ENCODE measurements around the gene FCSK.
A peak's percentile ranks its signal among the peaks of the same experiment; 100 is the strongest.
"Not testable (repeated sequence)": the region's sequence is repeated elsewhere in the genome, so short reads cannot be mapped to it uniquely, and the experiment has no call there.

The FCSK gene

DNA sequence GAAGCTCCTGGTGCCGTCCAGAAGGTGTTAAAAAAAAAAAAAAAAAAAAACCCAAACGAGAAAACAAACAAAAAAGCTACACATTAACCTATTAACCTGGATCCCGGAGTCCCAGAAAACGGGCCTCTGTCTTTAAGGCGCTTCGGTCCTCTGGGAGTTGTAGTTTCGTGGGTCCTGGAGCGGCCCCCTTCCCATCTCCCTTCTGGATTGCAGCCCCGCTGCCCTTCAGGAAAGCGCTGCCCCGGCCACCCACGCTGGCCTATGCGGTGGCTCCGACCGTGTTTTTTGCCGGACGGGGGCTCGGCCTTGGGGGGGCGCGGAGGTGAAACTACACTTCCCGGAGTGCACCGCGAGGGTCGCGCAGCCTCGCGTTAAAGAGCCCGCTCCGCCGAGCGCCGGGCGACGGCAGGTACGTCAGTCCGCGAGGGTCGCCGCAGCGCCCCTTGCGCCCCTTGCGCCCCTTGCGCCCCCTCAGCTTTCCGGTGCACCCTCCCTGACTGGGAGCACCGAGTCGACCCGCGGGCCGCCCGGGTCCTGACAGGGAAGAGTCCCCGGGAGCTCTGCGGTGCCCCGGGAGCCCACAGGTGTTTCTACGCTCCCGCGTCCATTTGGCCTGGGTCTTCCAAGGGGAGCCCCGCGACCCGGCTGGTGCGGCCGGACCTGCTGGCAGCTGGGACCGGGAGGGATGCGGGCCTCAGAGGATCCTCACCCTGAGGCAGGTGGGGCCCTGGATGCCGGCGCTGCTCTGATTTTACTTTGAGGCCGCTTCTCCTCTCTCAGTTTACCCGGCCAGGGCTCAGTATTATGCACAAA, at the start of gene FCSK:
TSS of gene FCSK (plus strand) at position 374 of the 813 bp plus-strand sequence. CDS start 8,596 bp downstream, outside the sequence.
- FAIRE-seq: peak; percentile 79

GRCh38 chr16:70406104-70406503, 48.3 kb upstream of the FCSK start:
- DNase-seq (ENCODE audit: low spot score); FAIRE-seq: not testable (repeated sequence)

More for the DNA sequence above, at the start of gene FCSK:
- DNase-seq (ENCODE audit: low spot score): peak; percentile 87

- DNase-seq (ENCODE audit: low spot score) (no peak), FAIRE-seq (no peak)
Observed at GRCh38 chr16:70407811-70408274, 46.6 kb upstream of the FCSK start.

- DNase-seq (ENCODE audit: low spot score) (no peak), FAIRE-seq (no peak)
Observed at GRCh38 chr16:70410734-70411133, 43.7 kb upstream of the FCSK start.

GRCh38 chr16:70412385-70412784, 42.0 kb upstream of the FCSK start:
- FAIRE-seq: no peak
- DNase-seq (ENCODE audit: low spot score): no peak

DNA sequence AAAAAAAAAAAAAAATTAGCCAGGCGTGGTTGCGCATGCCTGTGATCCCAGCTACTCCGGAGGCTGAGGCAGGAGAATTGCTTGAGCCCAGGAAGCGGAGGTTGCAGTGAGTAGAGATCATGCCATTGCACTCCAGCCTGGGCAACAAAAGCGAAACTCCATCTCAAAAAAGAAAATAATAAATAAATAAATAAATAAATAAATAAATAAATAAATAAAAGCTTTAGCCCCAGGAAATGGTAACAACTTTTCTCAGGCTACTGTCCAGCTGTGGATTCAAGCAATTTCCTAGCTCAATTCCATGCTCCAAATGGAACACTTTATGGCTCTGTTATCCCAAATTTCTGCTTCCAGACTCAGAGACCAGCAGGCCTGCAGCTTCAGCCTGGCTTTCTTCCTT, 40.8 kb upstream of the FCSK start:
- not testable (repeated sequence) for FAIRE-seq

GRCh38 chr16:70416748-70417616, 37.4 kb upstream of the FCSK start:
- DNase-seq (ENCODE audit: low spot score) (no peak), FAIRE-seq (no peak)

More for the DNA sequence above, 40.8 kb upstream of the FCSK start:
- DNase-seq (ENCODE audit: low spot score): not testable (repeated sequence)

DNA sequence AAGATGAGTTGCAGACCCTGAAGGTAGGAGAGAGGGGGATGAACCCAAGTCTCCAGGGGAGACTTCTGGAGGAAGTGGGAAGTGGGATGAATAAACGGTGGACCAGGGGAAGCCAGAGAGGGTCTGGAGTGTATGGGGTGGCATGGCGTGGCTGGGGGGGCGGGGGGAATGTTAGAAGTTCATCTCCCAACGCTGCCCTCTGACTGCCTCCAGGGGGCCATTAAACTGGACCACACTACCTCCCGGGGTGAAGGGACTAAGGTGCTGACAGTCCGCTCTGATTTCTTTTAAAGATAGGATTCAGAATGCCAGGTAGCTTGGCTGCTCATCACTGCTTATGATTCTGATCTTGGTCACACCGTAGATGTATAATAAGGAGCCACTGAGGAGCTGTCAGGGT, 36.7 kb upstream of the FCSK start:
- FAIRE-seq (no peak), DNase-seq (ENCODE audit: low spot score) (no peak)

DNA sequence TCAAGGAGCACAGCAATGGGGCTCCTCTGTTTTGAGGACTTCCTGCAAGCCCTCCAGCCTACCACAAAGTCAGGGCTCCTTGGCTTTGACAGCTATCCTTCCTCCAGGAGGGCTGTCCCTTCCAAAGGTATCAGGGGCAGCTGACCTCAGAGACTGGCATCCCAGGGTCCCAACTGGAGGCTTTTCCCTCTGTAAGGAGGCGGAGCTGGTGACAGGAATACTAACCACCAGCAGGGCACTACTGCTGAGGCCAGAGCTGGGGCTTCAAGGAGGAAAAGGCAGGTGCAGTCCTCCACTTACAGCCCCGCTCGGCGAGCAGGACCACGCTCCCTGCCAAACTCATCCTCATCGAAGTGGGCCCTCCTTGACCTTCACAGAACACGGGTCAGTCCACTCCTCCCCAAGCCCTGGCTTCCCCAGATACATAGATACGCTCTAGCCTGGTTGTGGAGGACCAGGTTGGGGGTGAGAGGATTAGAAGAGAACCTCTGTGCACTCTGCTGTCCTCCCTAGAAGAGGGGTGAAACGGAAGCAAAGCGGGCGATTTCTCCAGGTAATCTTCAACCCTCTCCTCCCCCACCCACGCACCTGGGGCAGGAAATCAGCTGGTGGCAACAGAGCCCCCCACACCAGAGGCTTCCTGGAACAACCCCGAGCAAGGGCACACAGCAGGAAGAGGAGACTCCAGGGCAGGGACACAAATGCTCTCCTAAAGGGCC, 36.0 kb upstream of the FCSK start:
- FAIRE-seq: no peak

DNA sequence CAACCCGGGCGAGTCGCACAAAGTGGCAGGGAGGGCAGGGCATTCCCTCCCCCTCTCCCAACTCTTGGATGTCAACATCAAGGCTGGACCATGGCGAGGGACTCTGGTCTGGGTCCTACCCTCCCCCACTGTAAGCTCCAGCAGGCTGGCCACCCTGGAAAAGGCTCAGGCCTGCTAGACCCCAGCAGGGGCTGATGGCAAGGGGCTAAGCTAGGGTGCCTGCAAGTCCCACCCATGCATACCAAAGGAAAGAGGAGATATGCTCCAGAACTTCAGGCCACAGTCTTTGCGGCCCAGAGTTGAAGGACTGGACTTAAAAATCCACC, 35.4 kb upstream of the FCSK start:
- DNase-seq (ENCODE audit: low spot score): no peak
- no peak for FAIRE-seq

More for the DNA sequence above, 36.0 kb upstream of the FCSK start:
- DNase-seq (ENCODE audit: low spot score): no peak

GRCh38 chr16:70419384-70420327, 34.7 kb upstream of the FCSK start:
- DNase-seq (ENCODE audit: low spot score) (no peak), FAIRE-seq (no peak)

- DNase-seq (ENCODE audit: low spot score) (no peak), FAIRE-seq (no peak)
Observed at GRCh38 chr16:70421014-70421413, 33.4 kb upstream of the FCSK start.

GRCh38 chr16:70421473-70422311, 32.7 kb upstream of the FCSK start:
- no peak for DNase-seq (ENCODE audit: low spot score)

GRCh38 chr16:70422543-70422942, 31.9 kb upstream of the FCSK start:
- no peak for DNase-seq (ENCODE audit: low spot score)
- no peak for FAIRE-seq

More at GRCh38 chr16:70421473-70422311, 32.7 kb upstream of the FCSK start:
- FAIRE-seq: no peak

DNA sequence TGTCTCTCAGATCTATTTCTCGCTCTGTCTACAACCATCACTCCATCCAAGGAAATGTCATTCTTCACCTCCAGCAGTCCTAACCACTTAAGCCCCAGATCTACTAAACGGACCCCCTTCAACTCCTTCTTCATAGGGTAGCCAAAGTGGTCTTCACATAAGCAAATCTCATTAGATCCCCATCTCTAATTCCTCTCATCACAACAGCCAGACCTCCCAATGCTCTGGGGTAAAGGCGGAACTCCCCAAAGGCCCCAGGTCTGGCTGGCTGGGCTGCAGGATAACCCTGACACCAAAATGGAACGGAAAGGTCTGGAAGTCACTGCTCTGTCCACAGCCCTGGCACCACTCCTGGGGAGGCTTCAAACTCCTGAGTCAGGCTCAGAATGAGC, 26.6 kb upstream of the FCSK start:
- FAIRE-seq (no peak), DNase-seq (ENCODE audit: low spot score) (no peak)

- DNase-seq (ENCODE audit: low spot score): peak; percentile 94
- FAIRE-seq: no peak
Observed at GRCh38 chr16:70428178-70428998, 26.0 kb upstream of the FCSK start.

DNA sequence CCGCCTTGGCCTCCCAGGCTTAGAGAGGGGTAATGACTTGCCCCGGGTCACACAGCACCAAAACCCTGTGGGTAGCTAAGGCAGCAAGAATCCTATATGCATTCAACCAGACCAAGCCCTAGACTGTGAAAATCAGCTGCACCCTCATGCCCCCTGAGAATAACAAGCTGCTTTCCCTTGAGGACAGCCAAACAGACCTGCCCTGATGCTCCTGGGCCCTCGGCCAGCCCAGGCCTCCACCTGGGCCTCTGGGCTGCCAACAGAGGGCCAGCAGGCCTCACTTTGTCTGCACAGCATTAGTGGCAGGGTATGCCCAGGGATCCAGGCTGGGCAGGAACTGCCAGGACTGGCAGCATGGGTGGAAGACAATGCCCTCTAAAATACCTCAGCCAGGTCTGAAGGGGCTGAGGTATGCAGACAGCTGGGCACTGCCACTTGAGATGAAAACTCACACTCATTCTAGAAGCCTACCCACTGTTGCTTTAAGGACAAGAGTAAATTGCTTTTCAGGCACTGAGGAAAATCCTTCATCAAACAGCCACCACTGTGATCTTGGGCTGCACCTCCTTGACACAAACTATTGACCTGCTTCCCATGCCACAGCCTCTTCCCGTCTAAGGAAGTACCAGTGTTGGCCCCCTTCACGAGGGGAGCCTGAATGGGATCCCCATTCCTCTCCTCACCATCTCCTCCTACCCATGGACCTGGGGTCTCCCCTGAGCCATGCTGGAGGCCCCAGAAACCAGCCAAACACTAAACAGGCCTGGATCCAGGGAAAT, 24.3 kb upstream of the FCSK start:
- FAIRE-seq (no peak), DNase-seq (ENCODE audit: low spot score) (no peak)

All from urothelium cell line (cell line).